ENCODE measurements around the gene PHF24. TPM values are rescaled to one million over a fixed set of nuclear protein-coding genes. Genes with fewer than 3 reads are reported as not detected.
"Not testable (repeated sequence)": the region's sequence is repeated elsewhere in the genome, so short reads cannot be mapped to it uniquely, and the experiment has no call there.

The PHF24 gene
- total RNA-seq, 1 experiment from 2014 or later = not detected

DNA sequence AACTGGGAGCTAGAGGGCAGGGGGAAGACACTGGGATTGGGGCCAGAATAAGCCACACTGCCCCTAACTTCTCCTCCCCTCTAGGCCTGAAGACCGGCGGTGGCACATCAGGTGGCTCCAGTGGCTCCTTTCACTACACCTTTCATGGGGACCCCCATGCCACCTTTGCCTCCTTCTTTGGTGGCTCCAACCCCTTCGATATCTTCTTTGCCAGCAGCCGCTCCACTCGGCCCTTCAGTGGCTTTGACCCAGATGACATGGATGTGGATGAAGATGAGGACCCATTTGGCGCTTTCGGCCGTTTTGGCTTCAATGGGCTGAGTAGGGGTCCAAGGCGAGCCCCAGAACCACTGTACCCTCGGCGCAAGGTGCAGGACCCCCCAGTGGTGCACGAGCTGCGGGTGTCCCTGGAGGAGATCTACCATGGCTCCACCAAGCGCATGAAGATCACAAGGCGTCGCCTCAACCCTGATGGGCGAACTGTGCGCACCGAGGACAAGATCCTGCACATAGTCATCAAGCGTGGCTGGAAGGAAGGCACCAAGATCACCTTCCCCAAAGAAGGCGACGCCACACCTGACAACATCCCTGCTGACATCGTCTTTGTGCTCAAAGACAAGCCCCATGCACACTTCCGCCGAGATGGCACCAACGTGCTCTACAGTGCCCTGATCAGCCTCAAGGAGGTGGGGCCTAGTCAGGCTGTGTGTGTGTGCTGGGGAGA, 38.3 kb downstream of the PHF24 start:
- Histone ChIP-seq H3K4me1 (replicated peaks) (peaks cover 11% of the 10 kb centered on the region), H3K36me3 (no peaks in the 10 kb centered on the region), H3K27ac (no peak overlapping the region), H3K4me3 (no peak overlapping the region), H3K9me3 (replicated peaks) (no peaks in the 10 kb centered on the region), H3K27me3 (replicated peaks) (no peaks in the 10 kb centered on the region)
- DNase-seq (ENCODE audit: low read depth in 1 of 2, low spot score in 2 of 2) = no peak

DNA sequence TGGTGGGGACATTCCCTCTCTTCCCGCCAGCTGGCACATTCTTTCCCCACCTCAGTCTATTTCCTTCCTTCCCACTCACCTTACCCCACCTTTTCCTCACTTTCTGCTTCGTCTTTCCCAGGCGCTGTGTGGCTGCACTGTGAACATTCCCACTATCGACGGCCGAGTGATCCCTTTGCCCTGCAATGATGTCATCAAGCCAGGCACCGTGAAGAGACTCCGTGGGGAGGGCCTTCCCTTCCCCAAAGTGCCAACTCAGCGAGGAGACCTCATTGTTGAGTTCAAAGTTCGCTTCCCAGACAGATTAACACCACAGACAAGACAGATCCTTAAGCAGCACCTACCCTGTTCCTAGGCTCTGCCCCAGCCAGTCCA, 38.8 kb downstream of the PHF24 start:
- Histone ChIP-seq H3K9me3 (replicated peaks) (no peaks in the 10 kb centered on the region), H3K4me1 (replicated peaks) (peaks cover 9% of the 10 kb centered on the region), H3K4me3 (no peak overlapping the region), H3K27ac (no peak overlapping the region), H3K27me3 (replicated peaks) (no peaks in the 10 kb centered on the region), H3K36me3 (no peaks in the 10 kb centered on the region)
- DNase-seq (ENCODE audit: low read depth in 1 of 2, low spot score in 2 of 2) = no peak

DNA sequence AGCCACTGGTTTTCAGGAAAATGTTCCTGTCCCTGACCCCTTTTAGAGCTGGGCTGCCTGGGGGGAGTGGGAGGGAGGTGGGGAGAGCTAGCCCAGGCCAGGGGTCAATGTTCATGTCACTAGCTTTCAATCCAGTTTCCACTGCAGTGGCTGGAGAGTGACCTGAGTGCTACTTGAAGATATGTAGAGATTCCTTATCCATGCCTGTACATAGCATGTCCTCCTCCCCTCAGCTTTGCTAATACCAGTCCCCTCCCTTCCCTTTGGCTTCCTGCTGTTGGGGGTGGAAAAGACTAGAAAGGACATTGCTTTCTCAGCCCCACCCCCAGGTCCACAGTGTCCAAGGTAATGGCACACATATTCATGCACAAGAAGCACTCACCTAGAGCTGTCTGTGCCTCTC, 39.3 kb downstream of the PHF24 start:
- H3K4me1 ChIP-seq (replicated peaks) = peaks cover 4% of the 10 kb centered on the region
- no peak for DNase-seq (ENCODE audit: low read depth in 1 of 2, low spot score in 2 of 2)
- no peak overlapping the region for H3K27ac ChIP-seq
- no peaks in the 10 kb centered on the region for H3K36me3 ChIP-seq
- H3K4me3 ChIP-seq = no peak overlapping the region
- no peaks in the 10 kb centered on the region for H3K9me3 ChIP-seq (replicated peaks)
- no peaks in the 10 kb centered on the region for H3K27me3 ChIP-seq (replicated peaks)

DNA sequence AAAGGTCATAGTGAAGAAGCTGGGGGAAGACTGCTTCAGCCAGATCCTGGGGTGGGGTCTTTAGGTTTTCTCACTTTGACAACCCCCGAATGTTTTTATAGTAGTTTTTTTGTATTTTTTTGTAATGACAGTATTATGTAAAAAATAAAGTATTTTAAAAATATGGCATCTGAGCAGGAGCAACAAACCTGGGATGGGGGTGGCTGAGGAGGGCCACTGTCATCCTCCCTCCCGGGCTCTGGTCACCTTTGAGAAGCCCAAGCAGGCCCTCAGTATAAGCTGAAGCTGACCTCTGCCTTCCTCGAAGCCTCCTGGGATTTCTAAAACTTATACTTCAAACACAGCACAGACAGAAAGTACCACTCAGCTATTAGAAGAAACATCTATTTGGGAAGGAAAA, 40.2 kb downstream of the PHF24 start:
- Histone ChIP-seq H3K27ac (no peak overlapping the region), H3K27me3 (replicated peaks) (no peaks in the 10 kb centered on the region), H3K4me1 (replicated peaks) (no peaks in the 10 kb centered on the region), H3K9me3 (replicated peaks) (no peaks in the 10 kb centered on the region), H3K36me3 (no peaks in the 10 kb centered on the region), H3K4me3 (no peak overlapping the region)
- no peak for DNase-seq (ENCODE audit: low read depth in 1 of 2, low spot score in 2 of 2)

DNA sequence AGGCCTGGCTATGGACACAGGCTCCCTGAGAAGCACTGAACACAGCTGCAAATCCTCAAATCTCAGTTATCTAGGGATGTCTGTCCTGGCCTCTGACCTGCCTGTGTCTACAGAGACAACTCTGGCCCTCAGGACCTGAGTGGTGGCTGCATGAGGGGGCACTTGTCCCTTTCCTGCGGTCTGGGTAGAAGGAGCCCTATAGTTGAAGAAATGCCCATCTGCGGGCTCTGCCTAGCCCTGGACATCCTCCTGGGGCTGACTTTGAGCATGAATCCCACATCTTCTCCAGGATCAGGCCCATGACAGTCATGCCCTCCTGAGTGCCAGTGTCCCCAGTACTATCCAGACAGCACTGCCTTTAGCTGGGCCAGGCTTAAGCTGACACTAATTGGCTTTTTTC, 41.5 kb downstream of the PHF24 start:
- Histone ChIP-seq H3K9me3 (replicated peaks) (no peaks in the 10 kb centered on the region), H3K4me1 (replicated peaks) (no peaks in the 10 kb centered on the region), H3K4me3 (no peak overlapping the region), H3K27ac (no peak overlapping the region), H3K36me3 (no peaks in the 10 kb centered on the region), H3K27me3 (replicated peaks) (no peaks in the 10 kb centered on the region)
- no peak for DNase-seq (ENCODE audit: low read depth in 1 of 2, low spot score in 2 of 2)

DNA sequence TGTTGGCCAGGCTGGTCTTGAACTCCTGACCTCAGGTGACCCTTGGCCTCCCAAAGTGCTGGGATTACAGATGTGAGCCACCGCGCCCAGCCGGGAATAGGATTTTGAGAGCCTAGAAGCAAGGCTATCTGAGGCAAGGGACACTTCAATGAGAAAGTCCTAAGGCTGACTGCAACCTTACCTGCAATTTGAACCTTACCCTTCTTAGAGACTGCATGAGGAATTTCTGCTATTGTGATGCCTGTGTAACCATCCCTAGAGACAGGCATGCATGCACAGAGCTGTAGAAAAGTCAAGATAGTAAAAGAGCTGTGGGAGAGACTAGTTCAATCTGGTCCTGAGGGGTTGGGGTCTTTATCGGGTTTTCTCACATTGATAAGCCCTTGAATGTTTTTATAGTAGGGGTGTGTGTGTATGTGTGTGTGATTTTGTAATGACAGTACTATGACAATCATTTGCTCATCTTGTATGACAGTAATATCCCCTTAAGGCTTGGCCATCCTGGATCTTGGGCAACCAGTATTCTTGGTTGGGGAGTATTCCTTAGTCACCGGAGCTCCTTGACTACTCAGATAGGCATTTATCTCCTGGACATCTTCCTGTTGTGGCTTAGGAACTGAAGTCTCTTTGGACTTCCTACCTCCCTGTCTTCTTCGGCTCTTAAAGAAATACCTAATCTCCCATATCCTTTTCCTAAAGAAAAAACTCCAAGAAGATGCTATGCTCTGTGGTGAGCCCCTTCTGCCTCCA, 42.6 kb downstream of the PHF24 start:
- H3K27me3 ChIP-seq (replicated peaks) = no peaks in the 10 kb centered on the region
- no peak overlapping the region for H3K4me3 ChIP-seq
- no peak for DNase-seq (ENCODE audit: low read depth in 1 of 2, low spot score in 2 of 2)
- H3K9me3 ChIP-seq (replicated peaks) = no peaks in the 10 kb centered on the region
- no peaks in the 10 kb centered on the region for H3K36me3 ChIP-seq
- H3K4me1 ChIP-seq (replicated peaks) = no peaks in the 10 kb centered on the region
- H3K27ac ChIP-seq = no peak overlapping the region

DNA sequence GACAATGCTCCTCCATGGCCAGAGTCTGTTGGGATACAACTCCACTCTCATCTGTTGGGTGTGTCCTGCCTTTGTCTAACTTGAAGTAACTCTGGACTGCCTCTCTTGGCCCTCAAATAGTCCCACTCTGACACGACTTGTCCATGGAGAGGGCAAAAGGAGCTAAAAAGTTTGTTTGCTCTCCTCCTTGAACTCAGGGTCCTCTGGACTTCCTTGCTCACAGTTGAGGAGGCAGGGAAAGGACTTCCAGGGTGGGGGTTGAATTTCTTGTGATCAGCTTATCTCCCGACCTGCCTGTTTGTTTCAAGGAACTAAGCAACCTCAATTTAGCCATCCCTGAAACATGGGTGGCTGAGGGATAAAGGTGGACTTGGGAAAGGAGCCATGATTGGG, 43.2 kb downstream of the PHF24 start:
- DNase-seq (ENCODE audit: low read depth in 1 of 2, low spot score in 2 of 2) = no peak
- H3K27me3 ChIP-seq (replicated peaks) = no peaks in the 10 kb centered on the region
- no peaks in the 10 kb centered on the region for H3K9me3 ChIP-seq (replicated peaks)
- H3K4me3 ChIP-seq = no peak overlapping the region
- no peak overlapping the region for H3K27ac ChIP-seq
- H3K4me1 ChIP-seq (replicated peaks) = no peaks in the 10 kb centered on the region
- H3K36me3 ChIP-seq = no peaks in the 10 kb centered on the region

DNA sequence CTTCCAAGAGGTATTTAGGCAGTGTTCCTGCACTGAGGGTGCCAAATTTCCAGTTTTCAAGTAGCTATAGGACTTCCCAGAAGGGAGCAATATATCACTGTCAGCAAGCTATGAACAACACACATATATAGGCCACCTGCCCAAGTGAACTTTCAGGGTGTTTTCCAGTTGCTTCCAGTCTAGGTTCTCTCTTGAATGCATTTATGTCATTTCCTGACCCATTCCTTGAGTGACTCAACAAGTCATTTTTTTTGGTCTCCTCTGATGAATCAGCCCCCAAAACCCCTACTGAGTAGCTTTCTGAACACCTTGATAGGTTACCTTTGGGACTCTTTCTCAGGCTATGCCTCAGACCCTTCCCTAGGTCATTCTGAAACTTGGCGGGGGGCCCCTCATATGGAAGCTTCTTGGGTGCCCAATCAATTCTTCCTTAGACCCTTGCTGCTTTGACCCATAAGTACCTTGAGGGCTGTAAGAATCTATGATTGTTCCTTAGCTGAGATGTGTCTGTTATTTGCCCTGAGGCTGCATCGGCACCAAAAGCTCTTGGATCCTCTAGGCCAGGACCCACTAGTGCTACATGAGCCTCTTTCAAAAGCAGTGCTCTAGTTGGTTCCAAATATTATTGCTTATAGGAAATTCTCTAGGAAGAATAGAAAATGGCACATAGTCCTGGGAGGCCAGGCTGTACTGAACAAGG, 43.9 kb downstream of the PHF24 start:
- H3K4me3 ChIP-seq = no peak overlapping the region
- no peaks in the 10 kb centered on the region for H3K27me3 ChIP-seq (replicated peaks)
- no peaks in the 10 kb centered on the region for H3K4me1 ChIP-seq (replicated peaks)
- no peaks in the 10 kb centered on the region for H3K9me3 ChIP-seq (replicated peaks)
- H3K36me3 ChIP-seq = no peaks in the 10 kb centered on the region
- H3K27ac ChIP-seq = no peak overlapping the region
- no peak for DNase-seq (ENCODE audit: low read depth in 1 of 2, low spot score in 2 of 2)

DNA sequence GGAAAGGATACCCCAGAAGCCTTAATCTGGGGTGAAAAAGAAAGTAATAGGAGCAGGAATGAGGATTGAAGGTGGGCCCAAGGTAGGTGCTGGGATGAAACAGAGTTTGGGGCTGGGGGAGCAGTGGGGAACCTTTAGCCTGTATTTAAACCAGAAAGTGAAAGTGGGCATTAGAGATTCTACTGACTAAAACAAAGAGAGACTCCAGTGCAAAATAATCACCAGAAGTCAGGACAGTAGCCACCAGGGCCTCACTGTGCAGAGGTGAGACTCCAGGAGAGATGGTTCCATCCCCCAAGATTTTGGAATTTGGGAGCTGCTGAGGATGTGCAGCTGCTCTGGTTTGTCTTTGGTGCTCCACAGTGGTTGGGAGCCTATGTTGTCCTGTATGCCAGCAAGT, 44.5 kb downstream of the PHF24 start:
- no peaks in the 10 kb centered on the region for H3K27me3 ChIP-seq (replicated peaks)
- no peak for DNase-seq (ENCODE audit: low read depth in 1 of 2, low spot score in 2 of 2)
- no peak overlapping the region for H3K4me3 ChIP-seq
- no peaks in the 10 kb centered on the region for H3K36me3 ChIP-seq
- no peaks in the 10 kb centered on the region for H3K4me1 ChIP-seq (replicated peaks)
- no peak overlapping the region for H3K27ac ChIP-seq
- H3K9me3 ChIP-seq (replicated peaks) = no peaks in the 10 kb centered on the region

DNA sequence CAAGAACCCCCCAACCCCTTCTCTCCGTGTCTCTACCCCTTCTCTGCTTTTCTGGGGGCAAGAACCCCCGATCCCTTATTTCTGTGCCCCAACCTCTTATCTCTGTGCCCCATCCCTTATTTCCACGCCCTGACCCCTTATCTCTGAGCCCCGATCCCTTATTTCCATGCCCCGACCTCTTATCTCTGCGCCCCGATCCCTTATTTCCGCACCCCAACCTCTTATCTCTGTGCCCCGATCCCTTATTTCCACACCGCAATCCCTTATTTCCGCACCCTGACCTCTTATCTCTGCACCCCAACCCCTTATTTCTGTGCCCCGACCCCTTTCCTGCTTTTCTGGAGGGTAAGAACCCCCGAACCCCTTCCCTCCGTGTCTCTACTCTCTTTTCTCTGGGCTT, 46.2 kb downstream of the PHF24 start:
- not testable (repeated sequence) for H3K4me3 ChIP-seq; H3K27ac ChIP-seq; DNase-seq (ENCODE audit: low read depth in 1 of 2, low spot score in 2 of 2); H3K27me3 ChIP-seq (replicated peaks); H3K9me3 ChIP-seq (replicated peaks); H3K4me1 ChIP-seq (replicated peaks); H3K36me3 ChIP-seq

DNA sequence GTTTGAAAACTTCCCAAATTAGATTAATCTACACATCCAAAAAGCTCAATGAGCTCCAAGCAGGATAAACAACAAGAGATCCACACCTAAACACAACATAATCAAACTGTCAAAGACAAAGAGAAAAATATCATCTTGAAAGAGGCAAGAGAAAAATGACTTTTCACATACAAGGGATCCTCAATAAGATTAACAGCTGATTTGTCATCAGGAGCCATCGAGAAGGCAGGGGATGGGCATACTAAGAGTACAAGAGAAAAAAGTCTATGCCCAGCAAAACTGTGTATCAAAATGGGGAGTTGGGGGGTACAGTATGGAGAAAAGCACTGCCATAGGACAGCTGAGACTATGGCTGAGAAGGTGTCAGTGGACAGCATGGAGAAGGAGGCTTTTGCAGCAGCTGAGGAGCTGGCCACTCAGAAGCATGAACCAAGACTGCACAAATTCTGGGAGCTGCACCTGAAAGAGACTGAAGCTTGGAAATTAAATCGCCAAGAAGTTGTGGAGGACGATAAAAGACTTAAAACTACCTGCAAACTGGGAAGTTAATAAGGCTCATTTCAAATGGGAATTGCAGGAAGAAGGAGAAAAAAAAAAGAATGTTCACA, 52.4 kb downstream of the PHF24 start:
- H3K4me1 ChIP-seq (replicated peaks) = no peaks in the 10 kb centered on the region
- no peak overlapping the region for H3K4me3 ChIP-seq
- H3K36me3 ChIP-seq = no peaks in the 10 kb centered on the region
- H3K27me3 ChIP-seq (replicated peaks) = no peaks in the 10 kb centered on the region
- no peak overlapping the region for H3K27ac ChIP-seq
- DNase-seq (ENCODE audit: low read depth in 1 of 2, low spot score in 2 of 2) = no peak
- H3K9me3 ChIP-seq (replicated peaks) = no peaks in the 10 kb centered on the region

DNA sequence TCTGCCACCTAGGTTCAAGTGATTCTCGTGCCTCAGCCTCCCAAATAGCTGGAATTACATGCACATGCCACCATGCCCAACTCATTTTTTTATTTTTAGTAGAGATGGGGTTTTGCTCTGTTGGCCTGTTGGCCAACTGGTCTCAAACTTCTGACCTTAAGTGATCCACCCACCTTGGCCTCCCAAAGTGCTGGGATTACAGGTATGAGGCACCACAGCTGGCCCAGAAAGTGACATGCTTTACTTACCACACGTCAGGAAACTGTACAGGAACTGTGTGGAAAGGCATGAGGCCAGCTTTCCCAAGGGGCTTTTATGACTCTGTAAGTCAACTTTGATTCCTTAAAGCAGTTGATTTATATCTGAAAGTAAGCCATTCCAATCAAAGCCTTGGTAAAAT, 56.4 kb downstream of the PHF24 start:
- DNase-seq (ENCODE audit: low read depth in 1 of 2, low spot score in 2 of 2) = no peak
- no peak overlapping the region for H3K4me3 ChIP-seq
- H3K27ac ChIP-seq = no peak overlapping the region
- H3K9me3 ChIP-seq (replicated peaks) = no peaks in the 10 kb centered on the region
- no peaks in the 10 kb centered on the region for H3K36me3 ChIP-seq
- H3K27me3 ChIP-seq (replicated peaks) = no peaks in the 10 kb centered on the region
- no peaks in the 10 kb centered on the region for H3K4me1 ChIP-seq (replicated peaks)

DNA sequence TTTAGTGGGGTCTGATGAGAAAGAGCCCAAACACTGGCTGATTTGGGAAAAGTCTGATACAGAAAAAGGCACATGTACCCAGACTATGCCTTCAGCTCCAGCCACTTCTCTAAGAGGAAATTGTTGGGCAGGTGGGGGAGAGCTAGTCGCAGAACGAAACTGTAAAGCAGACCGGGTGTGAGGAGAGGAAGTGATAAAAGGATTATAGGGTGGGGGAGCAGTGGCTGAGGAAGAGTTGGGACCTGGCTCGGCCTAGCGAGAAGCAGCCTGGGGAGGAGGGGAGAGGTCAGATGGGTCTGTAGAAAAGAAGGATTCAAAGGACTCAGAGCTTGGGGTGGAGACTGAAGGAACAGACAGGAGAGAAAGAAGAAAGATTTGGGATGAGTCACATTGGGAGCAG, 65.4 kb downstream of the PHF24 start:
- not testable (repeated sequence) for H3K36me3 ChIP-seq; H3K27ac ChIP-seq; H3K4me1 ChIP-seq (replicated peaks); H3K9me3 ChIP-seq (replicated peaks); H3K4me3 ChIP-seq; DNase-seq (ENCODE audit: low read depth in 1 of 2, low spot score in 2 of 2); H3K27me3 ChIP-seq (replicated peaks)

DNA sequence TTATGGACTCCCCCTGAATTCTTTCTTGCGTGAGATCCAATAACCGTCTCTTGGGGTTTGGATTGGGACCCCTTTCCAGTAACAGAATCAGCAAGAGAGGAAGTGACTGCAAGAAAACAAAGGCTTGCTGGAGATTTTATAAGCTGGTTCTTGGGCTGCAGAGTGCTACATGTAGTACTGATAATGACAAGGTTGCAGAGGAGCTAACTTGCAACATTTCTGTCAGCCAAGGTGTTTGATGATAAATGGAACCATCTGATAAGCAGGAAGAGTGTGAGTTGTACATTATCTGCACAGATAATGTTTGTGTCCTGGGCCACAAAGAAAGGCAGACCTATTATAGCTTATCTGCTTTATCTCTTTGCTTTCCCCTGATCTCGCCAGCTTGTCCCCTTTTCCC, 68.6 kb downstream of the PHF24 start:
- H3K9me3 ChIP-seq (replicated peaks) = no peaks in the 10 kb centered on the region
- no peaks in the 10 kb centered on the region for H3K27me3 ChIP-seq (replicated peaks)
- H3K4me3 ChIP-seq = no peak overlapping the region
- no peak overlapping the region for H3K27ac ChIP-seq
- peaks cover 6% of the 10 kb centered on the region; the same call in 1 of the 2 replicates for H3K4me1 ChIP-seq (replicated peaks)
- no peaks in the 10 kb centered on the region for H3K36me3 ChIP-seq
- no peak for DNase-seq (ENCODE audit: low read depth in 1 of 2, low spot score in 2 of 2)
